Astrocyte of the hippocampus (primary cell): ENCODE data around the gene UNG.

Experiments
- DNase-seq: peaks from one replicate; pipeline ENCODE4 v3.0.0; 2011; ENCODE audit warnings: low read depth, low spot score

Gene UNG

DNA sequence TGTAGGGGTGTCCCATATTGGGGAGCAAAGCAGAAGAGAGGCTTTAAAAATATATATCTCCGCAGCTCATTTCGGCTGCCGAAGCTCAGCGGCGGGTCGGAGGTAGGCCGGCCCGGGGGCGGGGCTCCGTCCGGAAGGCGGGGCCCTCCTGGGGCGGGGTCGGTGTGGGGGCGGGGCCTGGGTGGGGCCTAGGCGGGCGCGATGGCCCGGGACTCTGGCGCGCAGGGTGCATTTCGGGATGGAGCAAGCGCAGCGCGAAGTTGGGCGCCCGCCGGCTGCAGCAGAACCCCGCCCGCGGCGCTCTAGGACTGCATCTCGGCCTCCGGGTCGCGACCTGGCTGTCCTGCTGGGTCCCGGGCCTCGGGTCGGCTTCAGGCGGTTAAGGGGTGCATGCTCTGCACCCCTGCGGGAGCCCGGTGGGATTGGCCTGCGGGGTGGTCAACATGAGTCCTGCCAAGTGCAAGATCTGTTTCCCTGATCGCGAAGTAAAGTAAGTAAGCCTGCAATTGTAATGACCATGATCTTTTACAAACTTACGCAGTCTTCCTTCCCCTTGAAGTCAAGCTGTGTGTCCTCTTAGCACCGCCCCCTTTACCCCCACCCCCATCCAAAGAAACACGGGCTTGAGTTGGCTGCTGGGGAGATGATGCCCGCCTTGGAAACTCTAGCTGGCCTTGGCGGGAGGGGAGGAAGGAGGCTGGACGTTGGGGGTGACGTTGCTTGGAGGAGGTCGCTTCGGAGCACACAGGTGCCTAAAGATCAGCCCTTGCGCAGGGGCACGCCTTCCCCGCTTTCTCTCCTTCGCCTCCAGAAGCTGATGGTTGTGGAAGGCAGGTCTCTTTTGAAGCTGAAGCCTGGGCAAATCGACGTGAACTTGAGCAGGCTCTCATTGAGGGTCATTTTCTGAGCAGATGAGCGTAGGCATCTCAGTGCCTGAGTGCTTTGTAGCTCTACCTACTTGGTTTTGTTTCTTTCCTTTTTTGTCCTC is 57.3 kb downstream of the UNG start:
- DNase-seq = peak; percentile 83

GRCh38 chr12:109156036-109156435 is 58.6 kb downstream of the UNG start:
- no peak for DNase-seq

GRCh38 chr12:109156586-109156985 is 59.2 kb downstream of the UNG start:
- DNase-seq = no peak

DNA sequence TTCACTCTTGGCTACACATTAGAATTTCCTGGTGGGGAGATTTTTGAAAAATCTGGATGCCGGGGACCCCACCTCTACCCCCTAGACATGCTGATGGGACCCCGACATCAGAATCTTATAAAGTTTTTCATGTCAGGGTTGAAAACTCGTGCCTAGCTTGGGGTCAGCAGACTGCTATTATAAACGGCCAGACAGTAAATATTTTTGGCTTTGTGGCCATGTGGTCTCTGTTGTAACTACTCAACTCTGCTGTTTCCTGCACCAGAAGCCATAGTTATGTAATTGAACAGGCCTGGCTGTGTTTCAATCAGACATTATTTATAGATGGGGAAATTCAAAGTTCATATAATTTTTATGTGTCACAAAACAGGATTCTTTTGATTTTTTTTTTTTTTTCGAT is 60.6 kb downstream of the UNG start:
- DNase-seq = no peak

DNA sequence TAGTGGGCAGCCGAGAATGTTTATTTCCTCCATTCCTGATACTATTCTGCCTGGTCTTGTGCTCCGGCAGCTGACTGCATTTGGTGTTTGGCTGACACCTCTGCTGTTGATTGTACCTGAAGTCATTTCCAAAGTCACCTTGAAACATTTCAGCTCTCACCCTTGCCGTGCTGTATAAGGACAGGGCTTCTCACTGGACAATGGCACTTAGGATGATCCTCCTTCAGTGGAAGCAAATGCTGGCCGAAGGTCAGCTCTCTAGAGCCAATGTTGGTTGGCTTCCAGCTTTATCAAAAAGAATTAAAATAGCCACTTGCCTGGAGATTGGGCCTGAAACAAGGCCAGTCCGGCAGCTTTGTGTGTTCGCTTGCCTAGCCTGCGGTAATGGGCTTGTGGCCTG is 63.0 kb downstream of the UNG start:
- no peak for DNase-seq
